Kidney capillary endothelial cell (primary cell): Measurements from ENCODE around the gene ALLC.

Experiments used
- DNase-seq: peaks from one replicate; pipeline ENCODE4 v3.0.0-alpha.2; 2018; ENCODE audit warnings: low spot score

ALLC gene

DNA sequence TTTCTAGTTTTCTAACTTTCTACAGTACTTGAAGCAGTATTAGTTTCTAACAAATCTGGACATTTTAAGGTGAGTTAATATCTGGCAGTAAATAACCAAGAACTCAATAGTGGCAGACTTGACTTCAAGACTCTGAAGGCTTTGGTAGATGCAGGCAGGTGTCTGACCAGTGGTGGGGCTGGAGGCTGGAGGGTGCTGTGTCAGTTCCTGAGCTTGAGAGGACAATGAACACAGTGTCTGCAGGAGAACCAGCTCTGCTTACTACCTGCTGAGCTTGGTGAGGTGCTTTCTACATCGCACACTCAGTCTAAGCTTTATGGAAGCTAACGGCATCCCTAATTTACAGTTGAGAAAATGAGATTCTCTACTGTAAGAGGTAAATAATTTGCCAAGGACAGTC, 21.2 kb downstream of the ALLC start:
- DNase-seq: no peak

DNA sequence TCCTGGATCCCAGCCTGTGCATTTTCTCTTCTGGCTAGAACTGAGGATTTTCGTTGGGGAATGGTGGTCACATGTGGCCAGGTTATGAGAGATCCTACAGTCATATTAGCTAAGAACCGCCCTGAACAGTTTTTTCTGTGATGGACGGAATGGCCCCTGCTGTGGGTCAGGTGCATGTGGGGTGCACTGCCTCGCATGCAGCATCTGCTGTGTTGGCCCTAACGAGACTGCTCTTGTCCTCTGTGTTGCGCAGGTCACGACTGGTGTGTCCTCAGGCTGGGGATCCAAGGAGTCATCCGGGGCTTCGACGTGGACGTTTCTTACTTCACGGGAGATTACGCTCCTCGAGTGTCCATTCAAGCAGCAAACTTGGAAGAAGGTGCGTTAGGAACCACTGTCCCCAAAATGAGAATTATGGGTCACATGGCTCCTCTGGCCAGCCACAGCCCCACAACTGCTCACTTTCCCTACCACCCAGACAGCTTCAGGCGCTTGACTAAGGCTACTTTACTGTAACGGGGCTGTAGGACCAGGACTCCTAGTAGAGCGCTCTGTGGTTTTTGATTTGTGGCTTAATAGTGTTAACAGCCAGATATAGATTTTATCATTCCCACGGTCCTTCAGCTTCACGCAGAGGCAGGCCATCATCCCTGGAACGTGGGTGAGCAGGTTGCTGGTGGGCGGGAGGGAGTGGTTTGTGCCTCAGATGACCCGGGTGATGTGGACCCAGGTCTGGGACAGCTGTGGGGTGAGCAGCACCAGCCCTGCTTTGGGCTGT, 21.8 kb downstream of the ALLC start:
- no peak for DNase-seq

- DNase-seq: no peak
Observed at GRCh38 chr2:3680548-3681345, 22.7 kb downstream of the ALLC start.

GRCh38 chr2:3681625-3682024, 23.6 kb downstream of the ALLC start:
- DNase-seq: no peak

DNA sequence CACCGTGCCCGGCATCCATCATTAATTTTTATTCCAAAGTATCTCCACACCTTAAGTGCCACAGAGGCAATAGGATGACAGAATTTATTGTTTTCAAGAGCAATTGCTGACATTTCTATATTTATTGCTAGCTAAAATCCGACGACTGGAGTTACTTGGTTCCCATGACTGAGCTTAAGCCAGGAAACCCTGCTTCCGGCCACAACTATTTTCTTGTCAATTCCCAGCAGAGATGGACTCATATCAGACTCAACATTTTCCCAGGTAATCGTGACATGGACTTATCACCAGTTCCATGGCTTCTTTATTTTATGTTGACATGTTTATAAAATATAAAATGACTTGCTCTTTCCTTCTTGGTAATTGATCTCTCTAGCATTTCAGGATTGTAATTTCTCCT, 24.8 kb downstream of the ALLC start:
- no peak for DNase-seq

DNA sequence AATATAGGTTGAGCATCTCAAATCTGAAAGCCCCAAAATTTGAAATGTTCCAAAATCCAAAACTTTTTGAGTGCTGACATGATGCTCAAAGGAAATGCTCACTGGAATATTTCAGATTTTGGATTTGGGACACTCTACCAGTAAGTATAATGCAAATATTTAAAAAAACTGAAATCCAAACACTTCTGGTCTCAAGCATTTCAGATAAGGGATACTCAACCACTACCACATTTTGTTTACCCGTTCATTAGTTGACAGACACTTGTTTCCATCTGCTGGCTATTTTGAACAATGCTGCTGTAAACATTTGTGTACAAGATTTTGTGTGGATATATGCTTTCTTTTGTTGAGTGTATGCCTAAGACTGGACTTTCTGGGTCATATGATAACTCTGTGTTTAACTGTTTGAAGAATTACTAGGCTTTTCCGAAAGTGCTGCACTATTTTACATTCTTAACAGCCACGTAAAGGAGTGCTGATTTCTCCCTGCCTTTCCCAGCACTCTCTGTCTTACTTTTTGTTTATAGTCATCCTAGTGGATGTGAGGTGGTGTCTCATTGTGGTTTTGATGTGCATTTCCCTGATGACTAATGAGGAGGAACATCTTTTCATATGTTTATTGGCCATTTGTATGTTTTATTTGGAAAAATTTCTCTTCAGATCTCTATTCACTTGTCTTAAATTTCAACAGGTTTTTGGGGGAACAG, 25.9 kb downstream of the ALLC start:
- no peak for DNase-seq

DNA sequence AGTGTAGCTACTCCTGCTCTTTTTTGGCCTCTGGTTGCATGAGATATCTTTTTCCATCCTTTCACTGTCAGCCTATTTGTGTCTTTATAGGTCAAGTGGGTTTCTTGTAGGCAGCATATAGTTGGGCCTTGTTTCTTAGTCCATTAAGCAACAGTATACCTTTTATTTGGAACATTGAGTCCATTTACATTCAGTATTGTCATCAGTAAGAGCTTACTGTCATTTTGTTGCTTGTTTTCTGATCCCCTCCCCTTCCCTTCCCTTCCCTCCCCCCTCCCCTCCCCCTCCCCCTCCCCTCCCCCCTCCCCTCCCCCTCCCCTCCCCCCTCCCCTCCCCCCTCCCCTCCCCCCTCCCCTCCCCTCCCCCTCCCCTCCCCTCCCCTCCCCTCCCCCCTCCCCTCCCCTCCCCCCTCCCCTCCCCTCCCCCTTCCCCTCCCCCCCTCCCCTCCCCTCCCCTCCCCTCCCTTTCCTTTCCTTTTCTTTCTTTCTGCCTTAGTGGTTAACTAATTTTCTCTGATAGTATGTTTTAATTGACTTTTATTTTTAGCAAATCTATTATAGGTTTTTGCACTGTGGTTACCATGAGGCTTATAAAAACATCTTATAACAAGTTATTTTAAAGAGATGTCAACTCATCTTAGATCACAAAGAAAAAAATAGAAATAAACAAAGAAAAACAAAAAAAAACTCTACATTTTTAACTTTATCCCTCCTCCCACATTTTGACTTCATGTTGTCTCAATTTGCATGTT, 32.2 kb downstream of the ALLC start:
- DNase-seq: no peak

- DNase-seq: peak; percentile 30
Observed at GRCh38 chr2:3692375-3692774, 34.4 kb downstream of the ALLC start.

- no peak for DNase-seq
Observed at GRCh38 chr2:3696545-3696944, 38.5 kb downstream of the ALLC start.

DNA sequence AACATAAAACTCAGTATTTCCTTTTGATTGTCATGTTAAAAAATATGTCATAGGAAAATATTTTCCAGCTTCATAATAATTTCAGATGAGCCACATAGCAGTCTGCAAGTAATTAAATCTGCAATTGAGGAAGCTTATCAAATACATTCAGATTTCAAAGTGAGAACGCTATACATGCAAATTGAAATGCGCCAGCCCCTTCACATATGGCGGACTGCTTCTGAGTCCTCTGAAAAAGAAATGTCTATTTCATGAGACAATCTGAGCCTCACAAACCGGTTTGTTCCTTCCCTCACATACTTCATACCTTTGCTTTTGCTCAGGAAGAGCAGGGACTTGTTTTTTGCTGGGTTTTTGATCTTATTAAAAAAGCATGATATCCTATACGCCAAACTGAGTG, 43.1 kb downstream of the ALLC start:
- no peak for DNase-seq

- no peak for DNase-seq
Observed at GRCh38 chr2:3703236-3703756, 45.3 kb downstream of the ALLC start, which contains the start of gene DCDC2C. DCDC2C (plus strand) TSS chr2:3703575; CDS start chr2:3703752, 177 bp downstream.

- DNase-seq: no peak
Observed at GRCh38 chr2:3703757-3704355, 45.9 kb downstream of the ALLC start.

- no peak for DNase-seq
Observed at GRCh38 chr2:3704692-3705091, 46.7 kb downstream of the ALLC start.

- DNase-seq: no peak
Observed at GRCh38 chr2:3705782-3706181, 47.8 kb downstream of the ALLC start.

DNA sequence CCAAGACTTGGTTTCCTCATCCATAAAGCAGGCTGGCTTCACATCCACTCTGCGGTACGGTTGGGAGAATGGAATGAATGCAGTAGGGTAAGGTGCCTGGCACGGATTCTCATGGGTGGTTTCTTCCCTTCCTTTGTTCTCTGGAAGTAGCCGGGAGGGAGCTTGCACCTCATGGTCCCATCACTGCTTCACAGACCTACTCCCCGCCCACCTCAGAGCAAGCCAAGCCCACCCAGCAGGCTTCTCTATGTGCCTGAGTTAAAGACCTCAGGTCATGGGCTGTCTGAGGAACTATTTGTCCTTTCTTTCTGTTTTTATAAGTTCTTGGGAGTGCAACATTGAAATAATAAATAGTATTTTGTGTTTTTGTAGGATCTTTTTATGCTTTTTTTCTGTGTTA, 48.9 kb downstream of the ALLC start:
- no peak for DNase-seq

DNA sequence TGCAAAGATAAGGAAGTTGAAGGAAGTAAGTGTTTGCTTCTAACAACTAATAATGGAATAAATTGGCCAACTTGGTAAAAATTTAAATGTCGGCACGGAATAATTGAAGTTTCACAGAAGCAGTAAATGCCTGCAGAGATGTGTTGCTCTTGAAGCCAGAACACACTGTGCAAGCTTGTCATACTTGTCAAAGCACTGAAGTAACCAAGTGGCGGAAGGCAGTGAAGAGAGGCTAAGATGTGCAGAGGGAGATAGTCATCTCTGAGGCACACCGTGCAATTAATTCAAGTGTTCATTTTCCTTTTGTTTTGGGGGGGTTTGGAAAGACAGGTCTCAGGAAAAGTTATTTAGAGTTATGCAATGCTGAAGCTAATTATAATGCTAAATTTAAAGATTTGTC, 50.6 kb downstream of the ALLC start:
- no peak for DNase-seq

DNA sequence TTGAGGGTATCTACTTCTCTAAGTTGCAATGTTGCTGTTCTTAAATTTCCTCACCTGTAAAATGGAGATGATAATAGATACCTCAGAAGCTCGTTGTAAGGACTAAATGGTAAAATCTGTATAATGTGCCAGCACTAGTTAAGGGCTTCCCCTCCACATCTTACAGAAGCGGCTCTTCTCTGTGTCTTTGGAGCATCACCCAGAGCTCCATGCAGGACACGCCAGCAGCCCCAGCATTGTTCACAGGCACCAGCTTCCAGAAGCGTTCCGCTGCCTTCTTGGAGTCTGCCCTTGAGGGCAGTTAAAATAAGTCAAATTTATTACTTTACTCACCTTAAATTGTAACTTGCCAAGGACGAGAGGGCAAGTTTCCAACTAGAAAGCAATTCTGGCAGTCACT, 51.2 kb downstream of the ALLC start:
- DNase-seq: no peak

GRCh38 chr2:3712424-3712823, 54.4 kb downstream of the ALLC start:
- no peak for DNase-seq

- no peak for DNase-seq
Observed at GRCh38 chr2:3712831-3713503, 55.0 kb downstream of the ALLC start.

GRCh38 chr2:3718679-3719078, 60.7 kb downstream of the ALLC start:
- no peak for DNase-seq

GRCh38 chr2:3725002-3725401, 67.0 kb downstream of the ALLC start:
- DNase-seq: no peak
